Left forelimb (tissue), 1 donor: Measurements from ENCODE around the gene CHP1.
"Not testable (repeated sequence)": the region's sequence is repeated elsewhere in the genome, so short reads cannot be mapped to it uniquely, and the experiment has no call there.

Source experiments
- DNase-seq: peaks from one replicate; pipeline ENCODE4 v3.0.0-alpha.2; 2018; ENCODE audit warnings: low spot score

The CHP1 gene

GRCh38 chr15:41230650-41231421 lies at the start of gene CHP1, which contains the start of gene EXD1:
CHP1 (plus strand) TSS chr15:41231268; CDS start chr15:41231383, 115 bp downstream.
EXD1 (minus strand) TSS chr15:41230757; CDS start chr15:41226575, 4,182 bp downstream.
- DNase-seq: peak; percentile 98

GRCh38 chr15:41182266-41182665 lies 48.8 kb upstream of the CHP1 start:
- no peak for DNase-seq

GRCh38 chr15:41183581-41183980 lies 47.5 kb upstream of the CHP1 start:
- no peak for DNase-seq

GRCh38 chr15:41194444-41194843 lies 36.6 kb upstream of the CHP1 start:
- no peak for DNase-seq

- no peak for DNase-seq
Observed at GRCh38 chr15:41199470-41199869, 31.6 kb upstream of the CHP1 start.

- DNase-seq: no peak
Observed at GRCh38 chr15:41203395-41203794, 27.7 kb upstream of the CHP1 start.

GRCh38 chr15:41205315-41205714 lies 25.8 kb upstream of the CHP1 start:
- no peak for DNase-seq

- no peak for DNase-seq
Observed at GRCh38 chr15:41207687-41208448, 23.2 kb upstream of the CHP1 start.

- DNase-seq: no peak
Observed at GRCh38 chr15:41215708-41216107, 15.4 kb upstream of the CHP1 start.

GRCh38 chr15:41218851-41219250 lies 12.2 kb upstream of the CHP1 start:
- DNase-seq: no peak

GRCh38 chr15:41219381-41219780 lies 11.7 kb upstream of the CHP1 start:
- no peak for DNase-seq

GRCh38 chr15:41230345-41230649 lies 771 bp upstream of the CHP1 start:
- no peak for DNase-seq

GRCh38 chr15:41231422-41232226 lies 556 bp downstream of the CHP1 start:
- DNase-seq: no peak

GRCh38 chr15:41233367-41233771 lies 2.3 kb downstream of the CHP1 start:
- DNase-seq: no peak

- not testable (repeated sequence) for DNase-seq
Observed at GRCh38 chr15:41235228-41235627, 4.2 kb downstream of the CHP1 start.

GRCh38 chr15:41235929-41236328 lies 4.9 kb downstream of the CHP1 start:
- no peak for DNase-seq

- no peak for DNase-seq
Observed at GRCh38 chr15:41238100-41238499, 7.0 kb downstream of the CHP1 start.

- no peak for DNase-seq
Observed at GRCh38 chr15:41241221-41241964, 10.3 kb downstream of the CHP1 start.

- DNase-seq: not testable (repeated sequence)
Observed at GRCh38 chr15:41250745-41251144, 19.7 kb downstream of the CHP1 start.

- DNase-seq: no peak
Observed at GRCh38 chr15:41251411-41251810, 20.3 kb downstream of the CHP1 start.

GRCh38 chr15:41254560-41254959 lies 23.5 kb downstream of the CHP1 start:
- no peak for DNase-seq

GRCh38 chr15:41256103-41256502 lies 25.0 kb downstream of the CHP1 start:
- DNase-seq: no peak
